ENCODE measurements around the gene CASS4.
"Not testable (repeated sequence)": the region's sequence is repeated elsewhere in the genome, so short reads cannot be mapped to it uniquely, and the experiment has no call there.

Gene CASS4

GRCh38 chr20:56411287-56411686 is 773 bp upstream of the CASS4 start:
- H3K9me3 ChIP-seq (ENCODE audit: control insufficient read depth, low read length); DNase-seq; H3K27me3 ChIP-seq (replicated peaks; ENCODE audit: control insufficient read depth, insufficient read depth, low read length, poor library complexity, severe bottlenecking): not testable (repeated sequence)
- Histone ChIP-seq H3K4me1 (ENCODE audit: control insufficient read depth, insufficient read depth, low read length, poor library complexity, severe bottlenecking) (peaks cover 28% of the 10 kb centered on the region), H3K4me3 (ENCODE audit: insufficient read depth, low read depth, low read length, poor library complexity, severe bottlenecking) (peak overlapping the region; percentile 54), H3K36me3 (ENCODE audit: control insufficient read depth, insufficient read depth, low read length) (peaks cover 12% of the 10 kb centered on the region), H3K27ac (ENCODE audit: insufficient read depth, low read length, poor library complexity, severe bottlenecking) (peak overlapping the region; percentile 81)

- Histone ChIP-seq H3K9me3 (ENCODE audit: control insufficient read depth, low read length) (no peaks in the 10 kb centered on the region), H3K4me1 (ENCODE audit: control insufficient read depth, insufficient read depth, low read length, poor library complexity, severe bottlenecking) (peaks cover 39% of the 10 kb centered on the region), H3K4me3 (ENCODE audit: insufficient read depth, low read depth, low read length, poor library complexity, severe bottlenecking) (peak overlapping the region; percentile 54), H3K27me3 (replicated peaks; ENCODE audit: control insufficient read depth, insufficient read depth, low read length, poor library complexity, severe bottlenecking) (no peaks in the 10 kb centered on the region), H3K27ac (ENCODE audit: insufficient read depth, low read length, poor library complexity, severe bottlenecking) (peak overlapping the region; percentile 81), H3K36me3 (ENCODE audit: control insufficient read depth, insufficient read depth, low read length) (peaks cover 6% of the 10 kb centered on the region)
- DNase-seq = no peak
Measured at GRCh38 chr20:56412473-56412790, 372 bp downstream of the CASS4 start.

GRCh38 chr20:56412949-56413348 is 889 bp downstream of the CASS4 start:
- Histone ChIP-seq H3K27me3 (replicated peaks; ENCODE audit: control insufficient read depth, insufficient read depth, low read length, poor library complexity, severe bottlenecking) (no peaks in the 10 kb centered on the region), H3K9me3 (ENCODE audit: control insufficient read depth, low read length) (no peaks in the 10 kb centered on the region), H3K27ac (ENCODE audit: insufficient read depth, low read length, poor library complexity, severe bottlenecking) (peak overlapping the region; percentile 81), H3K4me3 (ENCODE audit: insufficient read depth, low read depth, low read length, poor library complexity, severe bottlenecking) (peak overlapping the region; percentile 54), H3K4me1 (ENCODE audit: control insufficient read depth, insufficient read depth, low read length, poor library complexity, severe bottlenecking) (peaks cover 45% of the 10 kb centered on the region), H3K36me3 (ENCODE audit: control insufficient read depth, insufficient read depth, low read length) (peaks cover under 1% of the 10 kb centered on the region)
- no peak for DNase-seq

GRCh38 chr20:56414842-56415765 is 3.0 kb downstream of the CASS4 start:
- DNase-seq = no peak

GRCh38 chr20:56417402-56417801 is 5.3 kb downstream of the CASS4 start:
- H3K27ac ChIP-seq (ENCODE audit: insufficient read depth, low read length, poor library complexity, severe bottlenecking) = peak overlapping the region; percentile 69
- no peak overlapping the region for H3K4me3 ChIP-seq (ENCODE audit: insufficient read depth, low read depth, low read length, poor library complexity, severe bottlenecking)
- H3K4me1 ChIP-seq (ENCODE audit: control insufficient read depth, insufficient read depth, low read length, poor library complexity, severe bottlenecking) = peaks cover 69% of the 10 kb centered on the region
- H3K27me3 ChIP-seq (replicated peaks; ENCODE audit: control insufficient read depth, insufficient read depth, low read length, poor library complexity, severe bottlenecking) = no peaks in the 10 kb centered on the region
- no peak for DNase-seq
- no peaks in the 10 kb centered on the region for H3K9me3 ChIP-seq (ENCODE audit: control insufficient read depth, low read length)
- no peaks in the 10 kb centered on the region for H3K36me3 ChIP-seq (ENCODE audit: control insufficient read depth, insufficient read depth, low read length)

More at GRCh38 chr20:56414842-56415765, 3.0 kb downstream of the CASS4 start:
- Histone ChIP-seq H3K27me3 (replicated peaks; ENCODE audit: control insufficient read depth, insufficient read depth, low read length, poor library complexity, severe bottlenecking) (no peaks in the 10 kb centered on the region), H3K36me3 (ENCODE audit: control insufficient read depth, insufficient read depth, low read length) (no peaks in the 10 kb centered on the region), H3K4me1 (ENCODE audit: control insufficient read depth, insufficient read depth, low read length, poor library complexity, severe bottlenecking) (peaks cover 59% of the 10 kb centered on the region), H3K9me3 (ENCODE audit: control insufficient read depth, low read length) (no peaks in the 10 kb centered on the region), H3K27ac (ENCODE audit: insufficient read depth, low read length, poor library complexity, severe bottlenecking) (peak overlapping the region; percentile 74), H3K4me3 (ENCODE audit: insufficient read depth, low read depth, low read length, poor library complexity, severe bottlenecking) (peak overlapping the region; percentile 54)

- Histone ChIP-seq H3K27me3 (replicated peaks; ENCODE audit: control insufficient read depth, insufficient read depth, low read length, poor library complexity, severe bottlenecking) (no peaks in the 10 kb centered on the region), H3K27ac (ENCODE audit: insufficient read depth, low read length, poor library complexity, severe bottlenecking) (peak overlapping the region; percentile 69), H3K4me3 (ENCODE audit: insufficient read depth, low read depth, low read length, poor library complexity, severe bottlenecking) (no peak overlapping the region), H3K9me3 (ENCODE audit: control insufficient read depth, low read length) (no peaks in the 10 kb centered on the region), H3K36me3 (ENCODE audit: control insufficient read depth, insufficient read depth, low read length) (no peaks in the 10 kb centered on the region), H3K4me1 (ENCODE audit: control insufficient read depth, insufficient read depth, low read length, poor library complexity, severe bottlenecking) (peaks cover 68% of the 10 kb centered on the region)
- DNase-seq = no peak
Measured at GRCh38 chr20:56417911-56418310, 5.9 kb downstream of the CASS4 start.

GRCh38 chr20:56418385-56418861 is 6.4 kb downstream of the CASS4 start:
- H3K9me3 ChIP-seq (ENCODE audit: control insufficient read depth, low read length) = no peaks in the 10 kb centered on the region
- no peaks in the 10 kb centered on the region for H3K36me3 ChIP-seq (ENCODE audit: control insufficient read depth, insufficient read depth, low read length)
- DNase-seq = no peak
- peak overlapping the region; percentile 9 for H3K4me3 ChIP-seq (ENCODE audit: insufficient read depth, low read depth, low read length, poor library complexity, severe bottlenecking)
- no peaks in the 10 kb centered on the region for H3K27me3 ChIP-seq (replicated peaks; ENCODE audit: control insufficient read depth, insufficient read depth, low read length, poor library complexity, severe bottlenecking)
- peaks cover 70% of the 10 kb centered on the region for H3K4me1 ChIP-seq (ENCODE audit: control insufficient read depth, insufficient read depth, low read length, poor library complexity, severe bottlenecking)
- peak overlapping the region; percentile 69 for H3K27ac ChIP-seq (ENCODE audit: insufficient read depth, low read length, poor library complexity, severe bottlenecking)

GRCh38 chr20:56420028-56420427 is 8.0 kb downstream of the CASS4 start:
- Histone ChIP-seq H3K4me1 (ENCODE audit: control insufficient read depth, insufficient read depth, low read length, poor library complexity, severe bottlenecking) (peaks cover 58% of the 10 kb centered on the region), H3K27ac (ENCODE audit: insufficient read depth, low read length, poor library complexity, severe bottlenecking) (peak overlapping the region; percentile 15), H3K36me3 (ENCODE audit: control insufficient read depth, insufficient read depth, low read length) (no peaks in the 10 kb centered on the region), H3K9me3 (ENCODE audit: control insufficient read depth, low read length) (no peaks in the 10 kb centered on the region), H3K4me3 (ENCODE audit: insufficient read depth, low read depth, low read length, poor library complexity, severe bottlenecking) (no peak overlapping the region), H3K27me3 (replicated peaks; ENCODE audit: control insufficient read depth, insufficient read depth, low read length, poor library complexity, severe bottlenecking) (no peaks in the 10 kb centered on the region)
- no peak for DNase-seq

GRCh38 chr20:56420940-56421688 is 9.1 kb downstream of the CASS4 start:
- no peak for DNase-seq
- H3K27me3 ChIP-seq (replicated peaks; ENCODE audit: control insufficient read depth, insufficient read depth, low read length, poor library complexity, severe bottlenecking) = no peaks in the 10 kb centered on the region
- peak overlapping the region; percentile 18 for H3K27ac ChIP-seq (ENCODE audit: insufficient read depth, low read length, poor library complexity, severe bottlenecking)
- no peak overlapping the region for H3K4me3 ChIP-seq (ENCODE audit: insufficient read depth, low read depth, low read length, poor library complexity, severe bottlenecking)
- no peaks in the 10 kb centered on the region for H3K9me3 ChIP-seq (ENCODE audit: control insufficient read depth, low read length)
- no peaks in the 10 kb centered on the region for H3K36me3 ChIP-seq (ENCODE audit: control insufficient read depth, insufficient read depth, low read length)
- H3K4me1 ChIP-seq (ENCODE audit: control insufficient read depth, insufficient read depth, low read length, poor library complexity, severe bottlenecking) = peaks cover 52% of the 10 kb centered on the region
